GM19023 (cell line): ENCODE measurements around the gene PLPPR3.
"Not testable (repeated sequence)": the region's sequence is repeated elsewhere in the genome, so short reads cannot be mapped to it uniquely, and the experiment has no call there.

Experiments
- ATAC-seq: cut with Tn5 transposase; IDR thresholded peaks from one replicate; pipeline ENCODE4 v1.9.1; 2021; ENCODE audit warnings: mild to moderate bottlenecking, moderate library complexity; ENCODE audit not compliant: unreplicated experiment

PLPPR3 gene

GRCh38 chr19:853614-854220 lies 32.0 kb upstream of the PLPPR3 start:
- not testable (repeated sequence) for ATAC-seq

GRCh38 chr19:853014-853585 lies 31.3 kb upstream of the PLPPR3 start:
- no peak for ATAC-seq

GRCh38 chr19:852136-853013 lies 30.6 kb upstream of the PLPPR3 start, which contains the start of gene ELANE:
TSS of gene ELANE (plus strand) at chr19:852303. CDS start at chr19:852329, 26 bp downstream.
- no peak for ATAC-seq

- no peak for ATAC-seq
These were observed 29.2 kb upstream of the PLPPR3 start for GRCh38 chr19:850979-851335.

- no peak for ATAC-seq
These were observed 28.6 kb upstream of the PLPPR3 start for GRCh38 chr19:850221-850978.

- ATAC-seq: not testable (repeated sequence)
These were observed 27.4 kb upstream of the PLPPR3 start for GRCh38 chr19:849195-849594.

GRCh38 chr19:848386-848921 lies 26.7 kb upstream of the PLPPR3 start:
- no peak for ATAC-seq

GRCh38 chr19:845707-846521 lies 24.2 kb upstream of the PLPPR3 start:
- no peak for ATAC-seq

GRCh38 chr19:844546-844971 lies 22.8 kb upstream of the PLPPR3 start:
- ATAC-seq: no peak

- no peak for ATAC-seq
These were observed 22.2 kb upstream of the PLPPR3 start for GRCh38 chr19:843836-844545.

GRCh38 chr19:843180-843835 lies 21.6 kb upstream of the PLPPR3 start:
- ATAC-seq: no peak

- ATAC-seq: not testable (repeated sequence)
These were observed 21.0 kb upstream of the PLPPR3 start for GRCh38 chr19:842802-843179.

GRCh38 chr19:840519-841206 lies 18.9 kb upstream of the PLPPR3 start, which contains the start of gene PRTN3:
TSS of gene PRTN3 (plus strand) at chr19:840999. CDS start at chr19:841009, 10 bp downstream.
- ATAC-seq: no peak

- ATAC-seq: no peak
These were observed 13.6 kb upstream of the PLPPR3 start for GRCh38 chr19:835210-835810.

GRCh38 chr19:834216-834615 lies 12.5 kb upstream of the PLPPR3 start:
- ATAC-seq: no peak

GRCh38 chr19:831407-832369 lies 9.9 kb upstream of the PLPPR3 start:
- no peak for ATAC-seq
